Panc1 (cell line): ENCODE results near the gene MAPT.

Experiments used
- CTCF ChIP-seq: fragments of 450-650 bp; IDR thresholded peaks from 2 replicates; pipeline ENCODE4 v1.5.1; 2017; ENCODE audit warnings: mild to moderate bottlenecking
- POLR2AphosphoS5 ChIP-seq: IDR thresholded peaks from 2 replicates; pipeline ENCODE4 v1.6.1; 2012; ENCODE audit warnings: mild to moderate bottlenecking, low read depth, low read length, moderate library complexity
- REST ChIP-seq, 2 experiments: IDR thresholded peaks; 2 replicates each; pipeline ENCODE4 v1.6.1; 2011 to 2012; ENCODE audit warnings: low read depth in 2 of 2, control low read depth in 1 of 2, low read length in 1 of 2, mild to moderate bottlenecking in 1 of 2, moderate library complexity in 1 of 2; ENCODE audit not compliant: insufficient read depth in 1 of 2
- SIN3A ChIP-seq: IDR thresholded peaks from 2 replicates; pipeline ENCODE4 v1.6.1; 2012; ENCODE audit warnings: low read depth, mild to moderate bottlenecking, low read length, moderate library complexity, borderline replicate concordance; ENCODE audit not compliant: insufficient read depth

- no peak for TF ChIP-seq CTCF
- no peak for TF ChIP-seq POLR2AphosphoS5
- TF ChIP-seq REST (IDR thresholded peaks at IDR 0.05; ENCODE audit: insufficient read depth in 1 of 2, low read depth in 2 of 2, low read length in 1 of 2), result no peak
- TF ChIP-seq SIN3A, result no peak
These were observed 119.3 kb downstream of the MAPT start for GRCh38 chr17:46013502-46014165.
